HepG2 (cell line): ENCODE measurements around the gene RUNX2. TPM values are rescaled to one million over a fixed set of nuclear protein-coding genes. Genes with fewer than 3 reads are reported as not detected.

ENCODE experiments used
- AFF4 ChIP-seq: sonication (generic); formaldehyde crosslinking; IDR thresholded peaks from 2 replicates; pipeline ENCODE4 v1.4.0; 2020; ENCODE audit warnings: missing genetic modification reagents
- DNMT1 ChIP-seq: sonication (generic); formaldehyde crosslinking; IDR thresholded peaks from 2 replicates; pipeline ENCODE4 v1.5.1; 2020; ENCODE audit warnings: mild to moderate bottlenecking, missing genetic modification reagents
- GPN1 ChIP-seq: sonication (generic); formaldehyde crosslinking; IDR thresholded peaks from 2 replicates; pipeline ENCODE4 v1.5.1; 2020; ENCODE audit warnings: missing genetic modification reagents, borderline replicate concordance
- HNF1B ChIP-seq: sonication (generic); formaldehyde crosslinking; IDR thresholded peaks from 2 replicates; pipeline ENCODE4 v1.5.1; 2020; ENCODE audit warnings: mild to moderate bottlenecking, moderate library complexity, missing genetic modification reagents
- HOXD1 ChIP-seq: sonication (generic); formaldehyde crosslinking; IDR thresholded peaks from 2 replicates; pipeline ENCODE4 v1.5.0; 2020; ENCODE audit warnings: missing genetic modification reagents
- JUN ChIP-seq: sonication (generic); formaldehyde crosslinking; IDR thresholded peaks from 2 replicates; pipeline ENCODE4 v1.4.0; 2020; ENCODE audit warnings: mild to moderate bottlenecking, missing genetic modification reagents
- NFE2 ChIP-seq: sonication (generic); formaldehyde crosslinking; IDR thresholded peaks from 2 replicates; pipeline ENCODE4 v1.4.0; 2020; ENCODE audit warnings: missing genetic modification reagents
- PHF20 ChIP-seq: sonication (generic); formaldehyde crosslinking; IDR thresholded peaks from 2 replicates; pipeline ENCODE4 v1.5.0; 2020; ENCODE audit warnings: mild to moderate bottlenecking, missing genetic modification reagents
- RFX3 ChIP-seq: IDR thresholded peaks from 2 replicates; pipeline ENCODE4 v1.6.1; 2016; ENCODE audit warnings: missing biosample characterization, missing genetic modification reagents
- SMAD9 ChIP-seq: sonication (generic); formaldehyde crosslinking; IDR thresholded peaks from 2 replicates; pipeline ENCODE4 v1.5.1; 2020; ENCODE audit warnings: mild to moderate bottlenecking, missing genetic modification reagents
- SYNCRIP ChIP-seq: fragments of 200-400 bp; formaldehyde crosslinking; IDR thresholded peaks from 2 replicates; pipeline ENCODE4 v1.6.1; 2018; ENCODE audit warnings: mild to moderate bottlenecking, low read depth, low read length; ENCODE audit not compliant: insufficient read depth
- THAP11 ChIP-seq: IDR thresholded peaks from 2 replicates; pipeline ENCODE4 v1.6.1; 2016; ENCODE audit warnings: missing biosample characterization, missing genetic modification reagents
- THRA ChIP-seq: sonication (generic); formaldehyde crosslinking; IDR thresholded peaks from 2 replicates; pipeline ENCODE4 v1.4.0; 2020; ENCODE audit warnings: missing genetic modification reagents, borderline replicate concordance
- ZBTB3 ChIP-seq: sonication (generic); formaldehyde crosslinking; IDR thresholded peaks from 2 replicates; pipeline ENCODE4 v1.4.0; 2020; ENCODE audit warnings: low read depth, mild to moderate bottlenecking, moderate library complexity, missing genetic modification reagents, borderline replicate concordance
- ZFYVE20 ChIP-seq: sonication (generic); formaldehyde crosslinking; IDR thresholded peaks from 2 replicates; pipeline ENCODE4 v1.8.0; 2023; ENCODE audit warnings: low read depth, mild to moderate bottlenecking, moderate library complexity, missing genetic modification reagents, borderline replicate concordance
- ZNF362 ChIP-seq: sonication (generic); formaldehyde crosslinking; IDR thresholded peaks from 2 replicates; pipeline ENCODE4 v1.4.0; 2020; ENCODE audit warnings: missing genetic modification reagents, mild to moderate bottlenecking, borderline replicate concordance
- ZNF563 ChIP-seq: sonication (generic); formaldehyde crosslinking; IDR thresholded peaks from 2 replicates; pipeline ENCODE4 v1.8.0; 2022; ENCODE audit warnings: mild to moderate bottlenecking, moderate library complexity, missing genetic modification reagents
- ZNF614 ChIP-seq: IDR thresholded peaks from 2 replicates; pipeline ENCODE4 v1.6.1; 2018; ENCODE audit warnings: missing biosample characterization, missing genetic modification reagents, inconsistent platforms, borderline replicate concordance
- ZNF629 ChIP-seq: sonication (generic); formaldehyde crosslinking; conservative IDR thresholded peaks from 2 replicates; pipeline ENCODE4 v1.5.0; 2020; ENCODE audit warnings: missing genetic modification reagents
- ZNF724P ChIP-seq: sonication (generic); formaldehyde crosslinking; IDR thresholded peaks from 2 replicates; pipeline ENCODE4 v1.8.0; 2022; ENCODE audit warnings: missing genetic modification reagents, borderline replicate concordance
- ZNF878 ChIP-seq: sonication (generic); formaldehyde crosslinking; IDR thresholded peaks from 2 replicates; pipeline ENCODE4 v1.8.1; 2023; ENCODE audit warnings: mild to moderate bottlenecking, missing genetic modification reagents, moderate library complexity
- ZSCAN31 ChIP-seq: sonication (generic); formaldehyde crosslinking; IDR thresholded peaks from 2 replicates; pipeline ENCODE4 v1.5.0; 2020; ENCODE audit warnings: low read depth, mild to moderate bottlenecking, missing genetic modification reagents
- polyA plus RNA-seq, 8 experiments: library from polyadenylated mRNA; depleted of rRNA in 3 of 8; stranded (reverse) in 7 of 8; unstranded in 1 of 8; fragments of >200 nt; fragmentation: Illumina TruSeq in 4 of 8; extraction: Trizol in 4 of 8; gene quantifications; 2 replicates each; pipeline versions ENCODE4 v1.2.1 to v1.2.3, GENCODE V29; 2011 to 2016; ENCODE audit warnings: low read depth in 4 of 8, missing spikeins in 1 of 8, mixed read lengths in 1 of 8; ENCODE audit not compliant: insufficient read depth in 1 of 8
- total RNA-seq, 5 experiments: library from RNA; depleted of rRNA; stranded (reverse); fragments of >200 nt; fragmentation: Illumina TruSeq; extraction: Trizol; gene quantifications; 2 replicates each; pipeline ENCODE4 v1.2.3, GENCODE V29; 2016; ENCODE audit warnings: low read depth in 1 of 5

RUNX2 gene
- total and polyA plus RNA-seq, 2 of the 13 experiments (the other 11 are each of a cell fraction or from before 2014, with no cell fraction given) = not detected

- TF ChIP-seq AFF4 (CRISPR knock-in tag) (no peak), JUN (CRISPR knock-in tag) (peak; percentile 99), ZNF362 (CRISPR knock-in tag) (peak; percentile 97), ZSCAN31 (CRISPR knock-in tag) (peak; percentile 88; the same call in 1 of the 2 replicates), PHF20 (no peak; the same call in 1 of the 2 replicates), THAP11 (CRISPR knock-in tag) (peak; percentile 87), ZNF629 (CRISPR knock-in tag) (no peak; the same call in 1 of the 2 replicates), NFE2 (CRISPR knock-in tag) (no peak), ZNF563 (CRISPR knock-in tag) (no peak), ZNF724P (CRISPR knock-in tag) (0 out of 2 replicates have a peak, but pooled peaks have one; percentile 57), HOXD1 (CRISPR knock-in tag) (peak; percentile 96), DNMT1 (CRISPR knock-in tag) (no peak), GPN1 (CRISPR knock-in tag) (no peak), ZFYVE20 (no peak), ZNF878 (peak; percentile 99), ZBTB3 (no peak), SMAD9 (CRISPR knock-in tag) (no peak), HNF1B (peak; percentile 89), THRA (CRISPR knock-in tag) (peak; percentile 86), RFX3 (no peak), SYNCRIP (no peak), ZNF614 (CRISPR knock-in tag) (peak; percentile 96)
These were observed 117.8 kb downstream of the RUNX2 start (continued) for GRCh38 chr6:45445749-45446549.
